DND-41 (cell line): ENCODE data around the gene MARS2.
"Not testable (repeated sequence)": the region's sequence is repeated elsewhere in the genome, so short reads cannot be mapped to it uniquely, and the experiment has no call there.

Source experiments
- CTCF ChIP-seq: IDR thresholded peaks from 2 replicates; pipeline ENCODE4 v1.5.1; 2012; ENCODE audit warnings: borderline replicate concordance, low read length, moderate library complexity, mild to moderate bottlenecking; ENCODE audit not compliant: poor library complexity, severe bottlenecking; ENCODE audit errors: extremely low read depth
- EZH2 ChIP-seq: IDR thresholded peaks from 3 replicates; pipeline ENCODE4 v1.6.1; 2012; ENCODE audit warnings: borderline replicate concordance, low read depth, mild to moderate bottlenecking, moderate library complexity, low read length, inconsistent platforms; ENCODE audit not compliant: severe bottlenecking

DNA sequence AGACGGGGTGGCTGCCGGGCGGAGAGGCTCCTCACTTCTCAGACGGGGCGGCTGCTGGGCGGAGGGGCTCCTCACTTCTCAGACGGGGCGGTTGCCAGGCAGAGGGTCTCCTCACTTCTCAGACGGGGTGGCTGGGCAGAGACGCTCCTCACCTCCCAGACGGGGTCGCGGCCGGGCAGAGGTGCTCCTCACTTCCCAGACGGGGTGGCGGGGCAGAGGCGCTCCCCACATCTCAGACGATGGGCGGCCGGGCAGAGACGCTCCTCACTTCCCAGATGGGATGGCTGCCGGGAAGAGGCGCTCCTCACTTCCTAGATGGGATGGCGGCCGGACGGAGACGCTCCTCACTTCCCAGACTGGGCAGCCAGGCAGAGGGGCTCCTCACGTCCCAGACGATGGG, 8.6 kb upstream of the MARS2 start:
- not testable (repeated sequence) for TF ChIP-seq CTCF, EZH2
